K562 (cell line): ENCODE measurements around the gene FRG1. TPM values are rescaled to one million over a fixed set of nuclear protein-coding genes. Genes with fewer than 3 reads are reported as not detected.

Experiments used
- ATAC-seq: fragments of 200-7000 bp; cut with Tn5 transposase; 3 replicates; pipeline ENCODE4 v1.9.1; 2020; ENCODE audit warnings: moderate library complexity
- BruUV-seq: library from RNA; stranded (reverse); fragments of 400-500 nt; replicated peaks from 2 replicates; lab custom pipeline; 2021; lab: Mats Ljungman, UMichigan
- CTCF ChIA-PET: fragments of 300-600 bp; formaldehyde crosslinking; extraction: SDS; loops from one replicate; lab custom pipeline; 2021; ENCODE audit warnings: low intra/inter-chr PET ratio; lab: Yijun Ruan, JAX
- POLR2A ChIA-PET: fragments of 300-600, 350-650 bp; sonication (Branson Sonifier 250); formaldehyde crosslinking; extraction: SDS; loops from one replicate; lab custom pipeline; 2021; ENCODE audit warnings: antibody characterized with exemption, inconsistent platforms; lab: Yijun Ruan, JAX
- DNase-seq, 4 experiments: peaks; one replicate each; pipeline versions ENCODE4 v3.0.0 to v3.0.0-alpha.2; 2011 to 2018; ENCODE audit warnings: low spot score in 3 of 4, mixed read lengths in 3 of 4; ENCODE audit errors: extremely low read depth in 1 of 4
- FAIRE-seq: peaks from 2 replicates; lab custom pipeline; 2011; peaks lifted over from hg19 to GRCh38; lab: Jason Lieb, UNC
- H2AFZ ChIP-seq: 2 replicates; pipeline ENCODE4 v1.6.0; 2011; ENCODE audit warnings: low read depth, low read length, control low read depth, inconsistent platforms
- H3K27ac ChIP-seq: fragments of 200-600 bp; 3 replicates; pipeline ENCODE4 v1.8.0; 2011; ENCODE audit warnings: low read depth, mild to moderate bottlenecking, control low read depth, inconsistent platforms, low read length, moderate library complexity, mixed read lengths; ENCODE audit errors: extremely low read depth
- H3K27me3 ChIP-seq, 2 experiments: fragments of 300-600 bp in 1 of 2; 2 replicates in 1 of 2; 3 replicates in 1 of 2; pipeline versions ENCODE4 v1.6.0 to v1.8.0; 2011; ENCODE audit warnings: inconsistent platforms in 2 of 2, low read length in 2 of 2, mild to moderate bottlenecking in 1 of 2, mixed read lengths in 1 of 2, moderate library complexity in 1 of 2; ENCODE audit not compliant: control insufficient read depth in 2 of 2, insufficient read depth in 2 of 2
- H3K36me3 ChIP-seq: fragments of 300-600 bp; 3 replicates; pipeline ENCODE4 v1.8.0; 2011; ENCODE audit warnings: mild to moderate bottlenecking, low read length, inconsistent platforms; ENCODE audit not compliant: control insufficient read depth, insufficient read depth
- H3K4me1 ChIP-seq, 2 experiments: fragments of 200-600 bp in 1 of 2; replicated peaks in 1 of 2; 2 replicates in 1 of 2; 3 replicates in 1 of 2; pipeline versions ENCODE4 v1.5.1 to v1.8.0; 2011; ENCODE audit warnings: inconsistent platforms in 2 of 2, low read length in 2 of 2, mild to moderate bottlenecking in 1 of 2, mixed read lengths in 1 of 2, moderate library complexity in 1 of 2; ENCODE audit not compliant: control insufficient read depth in 2 of 2, insufficient read depth in 2 of 2
- H3K4me2 ChIP-seq: 2 replicates; pipeline ENCODE4 v1.6.1; 2011; ENCODE audit warnings: low read length, control low read depth, inconsistent platforms, mixed read lengths; ENCODE audit not compliant: insufficient read depth
- H3K4me3 ChIP-seq: fragments of 200-600 bp; sonication (generic), shearing (Covaris generic); 2 replicates; pipeline ENCODE4 v1.5.1; 2016; ENCODE audit warnings: control low read depth, inconsistent platforms
- H3K79me2 ChIP-seq: fragments of 200-600 bp; 3 replicates; pipeline ENCODE4 v1.8.0; 2011; ENCODE audit warnings: low read length, inconsistent platforms; ENCODE audit not compliant: control insufficient read depth, insufficient read depth
- H3K9ac ChIP-seq, 2 experiments: 2 replicates each; pipeline versions ENCODE4 v1.6.0 to v1.6.1; 2011; ENCODE audit warnings: low read depth in 2 of 2, low read length in 2 of 2, control low read depth in 1 of 2, inconsistent platforms in 1 of 2, mild to moderate bottlenecking in 1 of 2, mixed read lengths in 1 of 2; ENCODE audit not compliant: insufficient read depth in 1 of 2
- H3K9me1 ChIP-seq: one replicate; pipeline ENCODE4 v1.6.0; 2011; ENCODE audit warnings: inconsistent platforms, mild to moderate bottlenecking, low read length, moderate library complexity; ENCODE audit not compliant: control insufficient read depth, insufficient read depth
- H3K9me3 ChIP-seq: replicated peaks from 2 replicates; pipeline ENCODE4 v1.5.1; 2011; ENCODE audit warnings: low read depth, low read length, inconsistent platforms; ENCODE audit not compliant: control insufficient read depth, insufficient read depth
- H4K20me1 ChIP-seq: replicated peaks from 2 replicates; pipeline ENCODE4 v1.6.1; 2011; ENCODE audit warnings: low read length, inconsistent platforms, mixed read lengths; ENCODE audit not compliant: control insufficient read depth, insufficient read depth
- ATF1 ChIP-seq, 2 experiments: fragments of 450-650 bp in 1 of 2; IDR thresholded peaks; 2 replicates each; pipeline ENCODE4 v1.6.1; 2016; ENCODE audit warnings: missing compliant biosample characterization in 1 of 2, missing genetic modification characterization in 1 of 2
- CSDE1 ChIP-seq, 2 experiments: fragments of 450-650 bp; IDR thresholded peaks; 2 replicates each; pipeline ENCODE4 v1.6.1; 2016; ENCODE audit warnings: mild to moderate bottlenecking in 1 of 2
- DACH1 ChIP-seq: fragments of 450-650 bp; IDR thresholded peaks from 2 replicates; pipeline ENCODE4 v1.6.1; 2018; ENCODE audit not compliant: partially characterized antibody
- DIDO1 ChIP-seq: fragments of 450-650 bp; IDR thresholded peaks from 2 replicates; pipeline ENCODE4 v1.6.1; 2016; ENCODE audit warnings: low read depth, missing biosample characterization, missing genetic modification characterization
- HNRNPLL ChIP-seq: fragments of 200-400 bp; formaldehyde crosslinking; IDR thresholded peaks from 2 replicates; pipeline ENCODE4 v1.6.1; 2017; ENCODE audit warnings: low read length, low read depth, mild to moderate bottlenecking; ENCODE audit not compliant: poor library complexity, severe bottlenecking
- HSF4 ChIP-seq: fragments of 250-450 bp; sonication (Bioruptor Pico); IDR thresholded peaks from 2 replicates; pipeline ENCODE4 v2.1.2; 2022; ENCODE audit warnings: mild to moderate bottlenecking, moderate library complexity, borderline replicate concordance
- KDM5B ChIP-seq: fragments of 200-600 bp; sonication (generic); IDR thresholded peaks from 2 replicates; pipeline ENCODE4 v1.6.1; 2012; ENCODE audit warnings: low read depth, mild to moderate bottlenecking, moderate library complexity, low read length, control low read depth, inconsistent platforms; ENCODE audit not compliant: insufficient replicate concordance
- LCOR ChIP-seq: sonication (generic); formaldehyde crosslinking; IDR thresholded peaks from 2 replicates; pipeline ENCODE4 v1.8.0; 2022; ENCODE audit warnings: mild to moderate bottlenecking, missing genetic modification reagents
- MYC ChIP-seq, 2 experiments: fragments of 250-450 bp in 1 of 2; sonication (Bioruptor Pico) in 1 of 2; IDR thresholded peaks; 2 replicates each; pipeline versions ENCODE4 v1.5.1 to v1.6.1; 2012 to 2021; ENCODE audit warnings: low read depth in 2 of 2, borderline replicate concordance in 1 of 2, improper control_type of control experiment in 1 of 2, low read length in 1 of 2, mild to moderate bottlenecking in 1 of 2, moderate library complexity in 1 of 2
- NRF1 ChIP-seq, 2 experiments: fragments of 450-650 bp; IDR thresholded peaks in 1 of 2; conservative IDR thresholded peaks in 1 of 2; 2 replicates each; pipeline ENCODE4 v1.6.1; 2014; ENCODE audit warnings: mild to moderate bottlenecking in 2 of 2
- SAP30 ChIP-seq: fragments of 200-600 bp; sonication (generic); IDR thresholded peaks from 2 replicates; pipeline ENCODE4 v1.6.1; 2012; ENCODE audit warnings: borderline replicate concordance, low read depth, mild to moderate bottlenecking, moderate library complexity, low read length, control low read depth, inconsistent platforms; ENCODE audit not compliant: insufficient read depth, poor library complexity, severe bottlenecking
- TOE1 ChIP-seq, 2 experiments: fragments of 450-650 bp in 1 of 2; sonication (generic) in 1 of 2; formaldehyde crosslinking in 1 of 2; IDR thresholded peaks; 2 replicates each; pipeline versions ENCODE4 v1.7.1 to v1.8.0; 2016 to 2022; ENCODE audit warnings: borderline replicate concordance in 2 of 2, mild to moderate bottlenecking in 2 of 2, antibody characterized with exemption in 1 of 2, inconsistent platforms in 1 of 2, low read depth in 1 of 2, missing genetic modification reagents in 1 of 2, moderate library complexity in 1 of 2
- WGBS: fragments of 100-300 bp; shearing (Covaris generic); methylation state at CpG from one replicate; pipeline ENCODE4 v1.1.6; 2016; ENCODE audit warnings: low coverage, mixed read lengths; ENCODE audit not compliant: insufficient coverage; ENCODE audit errors: missing lambda C conversion rate; 5-methylcytosine and 5-hydroxymethylcytosine counted together
- in situ Hi-C: fragments of 300-500 bp; cut with MboI; formaldehyde crosslinking; loops from 4 replicates; pipeline ENCODE4 v1.15.0; 2018; ENCODE audit warnings: inconsistent platforms, mixed read lengths
- intact Hi-C: fragments of 100-400 bp; cut with micrococcal nuclease; formaldehyde crosslinking; loops from 2 replicates; pipeline ENCODE4 v1.14.2; 2022
- polyA plus RNA-seq, 8 experiments: library from polyadenylated mRNA; depleted of rRNA in 4 of 8; stranded (reverse) in 5 of 8; unstranded in 3 of 8; fragments of >200 nt; fragmentation: Nextera tagmentation in 2 of 8; fragmentation: Illumina TruSeq in 1 of 8; extraction: Ambion mirVana in 2 of 8; extraction: Trizol in 1 of 8; gene quantifications; 2 replicates each; pipeline versions ENCODE4 v1.2.1 to v1.2.3, GENCODE V29; 2011 to 2014; ENCODE audit warnings: inconsistent platforms in 1 of 8, missing spikeins in 1 of 8
- total RNA-seq, 7 experiments: library from RNA; depleted of rRNA in 6 of 7; stranded (reverse); fragments of >200 nt in 6 of 7; fragmentation: Illumina TruSeq in 2 of 7; extraction: Trizol in 2 of 7; gene quantifications; 2 replicates each; pipeline versions ENCODE4 v1.2.1 to v1.2.3, GENCODE V29; 2011 to 2021; ENCODE audit warnings: low replicate concordance in 1 of 7
- TF ChIP-seq, protein P1 (sequence below), 2 experiments: fragments of 450-650 bp; conservative IDR thresholded peaks; 2 replicates each; pipeline ENCODE4 v1.6.1; 2017; ENCODE audit warnings: mild to moderate bottlenecking in 2 of 2, moderate library complexity in 2 of 2
- TF ChIP-seq, protein P2 (sequence below): sonication (generic); formaldehyde crosslinking; IDR thresholded peaks from 2 replicates; pipeline ENCODE4 v1.8.0; 2022; ENCODE audit warnings: missing genetic modification reagents, mild to moderate bottlenecking, moderate library complexity, borderline replicate concordance
- TF ChIP-seq, protein P3 (sequence below): fragments of 450-650 bp; IDR thresholded peaks from 2 replicates; pipeline ENCODE4 v1.6.1; 2016

Gene FRG1
- total and polyA plus RNA-seq, 9 of the 15 experiments (the other 6 are each of a cell fraction or from before 2014, with no cell fraction given): 36.4 to 203 (median 112) TPM

DNA sequence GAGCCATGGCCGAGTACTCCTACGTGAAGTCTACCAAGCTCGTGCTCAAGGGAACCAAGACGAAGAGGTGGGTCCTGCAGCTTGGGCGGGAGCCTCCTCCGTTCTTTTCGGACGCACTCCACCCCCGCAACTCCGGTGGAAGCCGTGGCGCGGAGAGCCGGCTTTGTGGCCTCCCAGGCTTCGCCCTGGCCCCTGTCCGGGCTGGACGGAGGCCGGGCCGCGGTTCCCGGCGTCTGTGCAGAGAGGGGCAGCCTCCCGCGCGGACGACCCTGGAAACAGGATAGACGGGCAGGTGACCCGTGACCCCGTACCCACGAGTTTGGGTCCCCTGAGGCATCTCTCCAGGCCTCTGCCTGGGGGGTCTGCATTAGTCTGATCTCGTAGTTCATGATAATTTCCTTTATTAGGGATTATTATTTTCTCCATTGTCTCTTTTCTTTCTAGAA is 356 bp downstream of the FRG1 start:
- intact Hi-C loops: loop anchor here (2.0 kb wide), 1 partner anchor 28 kb away; no protein-coding TSS in a partner anchor
- CTCF ChIA-PET: interaction anchor here (0.6 kb wide), 1 partner anchor 142 kb away, joined by 3 read pairs; no protein-coding TSS in a partner anchor
- no peak for TF ChIP-seq HSF4 (CRISPR knock-in tag)
- no peak for TF ChIP-seq NRF1 (conservative IDR thresholded peaks at IDR 0.05 in 1 of 2, IDR thresholded peaks at IDR 0.05 in 1 of 2)
- TF ChIP-seq DACH1: no peak
- no peak for TF ChIP-seq CSDE1 (IDR thresholded peaks at IDR 0.05)
- no peak for TF ChIP-seq TOE1 (IDR thresholded peaks at IDR 0.05; ENCODE audit: borderline replicate concordance)
- TF ChIP-seq TOE1 (CRISPR knock-in tag; IDR thresholded peaks at IDR 0.05; ENCODE audit: borderline replicate concordance, low read depth): no peak
- TF ChIP-seq LCOR (CRISPR knock-in tag): 0 out of 2 replicates have a peak, but pooled peaks have one; percentile 27
- TF ChIP-seq, protein P1, sequence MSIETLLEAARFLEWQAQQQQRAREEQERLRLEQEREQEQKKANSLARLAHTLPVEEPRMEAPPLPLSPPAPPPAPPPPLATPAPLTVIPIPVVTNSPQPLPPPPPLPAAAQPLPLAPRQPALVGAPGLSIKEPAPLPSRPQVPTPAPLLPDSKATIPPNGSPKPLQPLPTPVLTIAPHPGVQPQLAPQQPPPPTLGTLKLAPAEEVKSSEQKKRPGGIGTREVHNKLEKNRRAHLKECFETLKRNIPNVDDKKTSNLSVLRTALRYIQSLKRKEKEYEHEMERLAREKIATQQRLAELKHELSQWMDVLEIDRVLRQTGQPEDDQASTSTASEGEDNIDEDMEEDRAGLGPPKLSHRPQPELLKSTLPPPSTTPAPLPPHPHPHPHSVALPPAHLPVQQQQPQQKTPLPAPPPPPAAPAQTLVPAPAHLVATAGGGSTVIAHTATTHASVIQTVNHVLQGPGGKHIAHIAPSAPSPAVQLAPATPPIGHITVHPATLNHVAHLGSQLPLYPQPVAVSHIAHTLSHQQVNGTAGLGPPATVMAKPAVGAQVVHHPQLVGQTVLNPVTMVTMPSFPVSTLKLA (conservative IDR thresholded peaks at IDR 0.05): peak in 1 of 2 experiments; percentile 27; a peak in 2 of 4 replicates
- peak; percentile 8 for TF ChIP-seq KDM5B
- 0 out of 2 replicates have a peak, but pooled peaks have one; percentile 2 for TF ChIP-seq MYC (IDR thresholded peaks at IDR 0.05; ENCODE audit: low read depth, low read length)
- no peak for TF ChIP-seq MYC (CRISPR knock-in tag; IDR thresholded peaks at IDR 0.05; ENCODE audit: borderline replicate concordance, low read depth)
- no peak for TF ChIP-seq ATF1 (CRISPR knock-in tag; IDR thresholded peaks at IDR 0.05)
- peak; percentile 52; the same call in 1 of the 2 replicates for TF ChIP-seq ATF1 (tag; IDR thresholded peaks at IDR 0.05)
- TF ChIP-seq, protein P2, sequence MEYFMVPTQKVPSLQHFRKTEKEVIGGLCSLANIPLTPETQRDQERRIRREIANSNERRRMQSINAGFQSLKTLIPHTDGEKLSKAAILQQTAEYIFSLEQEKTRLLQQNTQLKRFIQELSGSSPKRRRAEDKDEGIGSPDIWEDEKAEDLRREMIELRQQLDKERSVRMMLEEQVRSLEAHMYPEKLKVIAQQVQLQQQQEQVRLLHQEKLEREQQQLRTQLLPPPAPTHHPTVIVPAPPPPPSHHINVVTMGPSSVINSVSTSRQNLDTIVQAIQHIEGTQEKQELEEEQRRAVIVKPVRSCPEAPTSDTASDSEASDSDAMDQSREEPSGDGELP (CRISPR knock-in tag): peak; percentile 27; the same call in 1 of the 2 replicates
- TF ChIP-seq HNRNPLL: peak; percentile 90
- TF ChIP-seq, protein P3, sequence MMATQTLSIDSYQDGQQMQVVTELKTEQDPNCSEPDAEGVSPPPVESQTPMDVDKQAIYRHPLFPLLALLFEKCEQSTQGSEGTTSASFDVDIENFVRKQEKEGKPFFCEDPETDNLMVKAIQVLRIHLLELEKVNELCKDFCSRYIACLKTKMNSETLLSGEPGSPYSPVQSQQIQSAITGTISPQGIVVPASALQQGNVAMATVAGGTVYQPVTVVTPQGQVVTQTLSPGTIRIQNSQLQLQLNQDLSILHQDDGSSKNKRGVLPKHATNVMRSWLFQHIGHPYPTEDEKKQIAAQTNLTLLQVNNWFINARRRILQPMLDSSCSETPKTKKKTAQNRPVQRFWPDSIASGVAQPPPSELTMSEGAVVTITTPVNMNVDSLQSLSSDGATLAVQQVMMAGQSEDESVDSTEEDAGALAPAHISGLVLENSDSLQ: 0 out of 2 replicates have a peak, but pooled peaks have one; percentile 1
- TF ChIP-seq DIDO1: 0 out of 2 replicates have a peak, but pooled peaks have one; percentile 3
- peak; percentile 81 for TF ChIP-seq SAP30

More for the DNA sequence above, 356 bp downstream of the FRG1 start:
- peak overlapping the region; percentile 81 to 97 for H3K9ac ChIP-seq
- peak overlapping the region; percentile 82 for H3K4me2 ChIP-seq
- H3K4me3 ChIP-seq: peak overlapping the region; percentile 74
- H2AFZ ChIP-seq: peak overlapping the region; percentile 91
- in situ Hi-C loops: no loop called here
- 0 out of 2 replicates have a peak, but pooled peaks cover 2% of the 10 kb centered on the region for H3K9me3 ChIP-seq
- ATAC-seq (peak; percentile 81), DNase-seq (peak in 1 of 4 experiments; percentile 7), FAIRE-seq (no peak)
- POLR2A ChIA-PET: interaction anchor here (0.7 kb wide), 2 partner anchors 9 to 14 kb away, joined by 3 to 4 read pairs; no protein-coding TSS in a partner anchor
- under 1% methylated on average over 26 of the region's 31 CpGs for WGBS
- H3K4me1 ChIP-seq: peaks cover 0 to 8% of the 10 kb centered on the region in 2 experiments; a peak in 2 of 5 replicates
- peak overlapping the region; percentile 89 for H3K27ac ChIP-seq
- H3K79me2 ChIP-seq: peaks cover 52% of the 10 kb centered on the region
- peaks cover 19% of the 10 kb centered on the region; the same call in 1 of the 3 replicates for H3K36me3 ChIP-seq
- H3K27me3 ChIP-seq: no peaks in the 10 kb centered on the region
- TSS peak; percentile 73 for BruUV-seq
- no peaks in the 10 kb centered on the region for H4K20me1 ChIP-seq
- no peaks in the 10 kb centered on the region for H3K9me1 ChIP-seq
